IMR-90 (cell line): ENCODE results near the gene B4GALT1. TPM values are rescaled to one million over a fixed set of nuclear protein-coding genes. Genes with fewer than 3 reads are reported as not detected.

ENCODE experiments used
- ATAC-seq: fragments of 200-7000 bp; cut with Tn5 transposase; 2 replicates; pipeline ENCODE4 v1.9.1; 2020; ENCODE audit warnings: low read depth, mild to moderate bottlenecking, moderate library complexity
- BruUV-seq: library from RNA; stranded (reverse); fragments of 400-500 nt; replicated peaks from 2 replicates; lab custom pipeline; 2021; lab: Mats Ljungman, UMichigan
- CTCF ChIA-PET: fragments of 300-600 bp; formaldehyde crosslinking; extraction: SDS; loops from one replicate; lab custom pipeline; 2021; ENCODE audit warnings: antibody characterized with exemption; lab: Yijun Ruan, JAX
- POLR2A ChIA-PET: fragments of 300-600 bp; sonication (Branson Sonifier 250); formaldehyde crosslinking; loops from one replicate; lab custom pipeline; 2022; ENCODE audit warnings: antibody characterized with exemption; ENCODE audit not compliant: unreplicated experiment; lab: Charles Lee
- DNase-seq: peaks from one replicate; pipeline ENCODE4 v3.0.0; 2013
- H2AFZ ChIP-seq: replicated peaks from 2 replicates; pipeline ENCODE3; 2013; ENCODE audit warnings: low read length, mild to moderate bottlenecking; ENCODE audit not compliant: poor library complexity
- H2AK5ac ChIP-seq: 2 replicates; pipeline ENCODE4 v1.6.1; 2013; ENCODE audit warnings: low read depth, low read length, inconsistent platforms
- H2AK9ac ChIP-seq: replicated peaks from 2 replicates; pipeline ENCODE3; 2013; ENCODE audit warnings: mild to moderate bottlenecking, low read depth, low read length, moderate library complexity; ENCODE audit not compliant: poor library complexity
- H2BK120ac ChIP-seq: 2 replicates; pipeline ENCODE4 v1.6.1; 2013; ENCODE audit warnings: low read depth, low read length, inconsistent platforms
- H2BK15ac ChIP-seq: 3 replicates; pipeline ENCODE4 v1.6.1; 2013; ENCODE audit warnings: low read depth, low read length, inconsistent platforms
- H2BK20ac ChIP-seq: 2 replicates; pipeline ENCODE4 v1.6.1; 2013; ENCODE audit warnings: low read depth, mild to moderate bottlenecking, inconsistent platforms, low read length, moderate library complexity
- H2BK5ac ChIP-seq: 2 replicates; pipeline ENCODE4 v1.6.1; 2013; ENCODE audit warnings: mild to moderate bottlenecking, low read depth, low read length, inconsistent platforms; ENCODE audit not compliant: poor library complexity, severe bottlenecking
- H3K14ac ChIP-seq: replicated peaks from 2 replicates; pipeline ENCODE4 v1.6.1; 2013; ENCODE audit warnings: low read depth, low read length, inconsistent platforms
- H3K18ac ChIP-seq: 2 replicates; pipeline ENCODE4 v1.6.1; 2013; ENCODE audit warnings: low read depth, low read length, control low read depth
- H3K23ac ChIP-seq: 2 replicates; pipeline ENCODE4 v1.6.1; 2013; ENCODE audit warnings: low read depth, low read length, inconsistent platforms
- H3K27ac ChIP-seq: 2 replicates; pipeline ENCODE4 v1.5.1; 2013; ENCODE audit warnings: mild to moderate bottlenecking, control low read depth, low read length; ENCODE audit not compliant: insufficient read depth
- H3K27me3 ChIP-seq: 2 replicates; pipeline ENCODE4 v1.6.1; 2013; ENCODE audit warnings: low read length; ENCODE audit not compliant: control insufficient read depth, insufficient read depth
- H3K36me3 ChIP-seq: 2 replicates; pipeline ENCODE4 v1.6.1; 2013; ENCODE audit warnings: low read length, mixed read lengths; ENCODE audit not compliant: control insufficient read depth, insufficient read depth
- H3K4ac ChIP-seq: 2 replicates; pipeline ENCODE4 v1.6.1; 2013; ENCODE audit warnings: low read depth, low read length, inconsistent platforms
- H3K4me1 ChIP-seq: 2 replicates; pipeline ENCODE4 v1.6.1; 2013; ENCODE audit warnings: low read length, mixed read lengths; ENCODE audit not compliant: control insufficient read depth, insufficient read depth
- H3K4me2 ChIP-seq: 2 replicates; pipeline ENCODE4 v1.6.1; 2013; ENCODE audit warnings: low read depth, mild to moderate bottlenecking, control low read depth, low read length, moderate library complexity
- H3K4me3 ChIP-seq: 2 replicates; pipeline ENCODE4 v1.5.1; 2013; ENCODE audit warnings: low read depth, mild to moderate bottlenecking, control low read depth, low read length, moderate library complexity; ENCODE audit not compliant: insufficient read depth
- H3K56ac ChIP-seq: 2 replicates; pipeline ENCODE4 v1.6.1; 2013; ENCODE audit warnings: low read length, inconsistent platforms; ENCODE audit not compliant: insufficient read depth; ENCODE audit errors: extremely low read depth
- H3K79me1 ChIP-seq, 2 experiments: 2 replicates each; pipeline ENCODE4 v1.6.1; 2013; ENCODE audit warnings: low read length in 2 of 2, inconsistent platforms in 1 of 2, low read depth in 1 of 2
- H3K9ac ChIP-seq: 2 replicates; pipeline ENCODE4 v1.6.1; 2013; ENCODE audit warnings: low read depth, low read length, control low read depth
- H3K9me1 ChIP-seq: 2 replicates; pipeline ENCODE4 v1.6.1; 2013; ENCODE audit warnings: low read length, inconsistent platforms; ENCODE audit not compliant: insufficient read depth
- H3K9me3 ChIP-seq: 2 replicates; pipeline ENCODE4 v1.6.1; 2013; ENCODE audit warnings: low read length; ENCODE audit not compliant: control insufficient read depth, insufficient read depth
- H4K20me1 ChIP-seq: 2 replicates; pipeline ENCODE4 v1.6.1; 2013; ENCODE audit warnings: low read length, inconsistent platforms; ENCODE audit not compliant: insufficient read depth
- H4K5ac ChIP-seq: 2 replicates; pipeline ENCODE4 v1.6.1; 2013; ENCODE audit warnings: mild to moderate bottlenecking, low read depth, low read length, control low read depth
- H4K8ac ChIP-seq, 2 experiments: 2 replicates each; pipeline ENCODE4 v1.6.1; 2013; ENCODE audit warnings: low read depth in 2 of 2, low read length in 2 of 2, control low read depth in 1 of 2, inconsistent platforms in 1 of 2
- H4K91ac ChIP-seq: 2 replicates; pipeline ENCODE4 v1.6.1; 2013; ENCODE audit warnings: low read depth, low read length, inconsistent platforms; ENCODE audit not compliant: insufficient read depth
- BHLHE40 ChIP-seq: fragments of 150-350 bp; IDR thresholded peaks from 2 replicates; pipeline ENCODE4 v1.6.1; 2016; ENCODE audit warnings: mild to moderate bottlenecking, low read depth, low read length
- CEBPB ChIP-seq: IDR thresholded peaks from 2 replicates; pipeline ENCODE4 v1.6.1; 2012; ENCODE audit warnings: low read depth, low read length, improper control_type of control experiment
- CHD1 ChIP-seq: IDR thresholded peaks from 2 replicates; pipeline ENCODE4 v1.6.1; 2012; ENCODE audit warnings: low read depth, low read length, improper control_type of control experiment
- CTCF ChIP-seq: conservative IDR thresholded peaks from 2 replicates; pipeline ENCODE4 v1.5.1; 2012; ENCODE audit warnings: mild to moderate bottlenecking, low read depth, low read length, improper control_type of control experiment
- ELK1 ChIP-seq: fragments of 150-350 bp; IDR thresholded peaks from 2 replicates; pipeline ENCODE4 v1.6.1; 2016; ENCODE audit warnings: low read depth, mild to moderate bottlenecking, low read length, moderate library complexity, borderline replicate concordance
- FOS ChIP-seq: fragments of 150-350 bp; IDR thresholded peaks from 2 replicates; pipeline ENCODE4 v1.6.1; 2016; ENCODE audit warnings: low read depth, low read length
- MAFK ChIP-seq: IDR thresholded peaks from 2 replicates; pipeline ENCODE4 v1.6.1; 2012; ENCODE audit warnings: low read depth, low read length, improper control_type of control experiment
- MAZ ChIP-seq: IDR thresholded peaks from 2 replicates; pipeline ENCODE4 v1.6.1; 2012; ENCODE audit warnings: low read depth, mild to moderate bottlenecking, low read length, improper control_type of control experiment, moderate library complexity, borderline replicate concordance
- MXI1 ChIP-seq: IDR thresholded peaks from 2 replicates; pipeline ENCODE4 v1.6.1; 2012; ENCODE audit warnings: low read depth, mild to moderate bottlenecking, low read length, moderate library complexity, borderline replicate concordance
- NFE2L2 ChIP-seq: fragments of 150-350 bp; IDR thresholded peaks from 2 replicates; pipeline ENCODE4 v1.6.1; 2016; ENCODE audit warnings: low read depth, mild to moderate bottlenecking, low read length
- POLR2A ChIP-seq: IDR thresholded peaks from 2 replicates; pipeline ENCODE4 v1.6.1; 2012; ENCODE audit warnings: mild to moderate bottlenecking, low read depth, low read length
- RAD21 ChIP-seq: IDR thresholded peaks from 2 replicates; pipeline ENCODE4 v1.6.1; 2012; ENCODE audit warnings: low read length, improper control_type of control experiment
- RCOR1 ChIP-seq: IDR thresholded peaks from 2 replicates; pipeline ENCODE4 v1.6.1; 2012; ENCODE audit warnings: mild to moderate bottlenecking, low read length, improper control_type of control experiment; ENCODE audit not compliant: insufficient replicate concordance
- RFX5 ChIP-seq: IDR thresholded peaks from 2 replicates; pipeline ENCODE4 v1.8.0; 2012; ENCODE audit warnings: low read depth, mild to moderate bottlenecking, low read length, moderate library complexity
- SMC3 ChIP-seq: fragments of 150-350 bp; IDR thresholded peaks from 2 replicates; pipeline ENCODE4 v1.6.1; 2016; ENCODE audit warnings: low read depth, mild to moderate bottlenecking, antibody characterized with exemption, low read length, moderate library complexity
- USF2 ChIP-seq: fragments of 150-350 bp; IDR thresholded peaks from 2 replicates; pipeline ENCODE4 v1.6.1; 2017; ENCODE audit warnings: mild to moderate bottlenecking, antibody characterized with exemption, low read length, low read depth
- WGBS, 2 experiments: methylation state at CpG; one replicate each; pipeline versions ENCODE4 v1.1.5 to v1.1.7; 2013; ENCODE audit warnings: missing lambda C conversion rate in 2 of 2; ENCODE audit not compliant: insufficient read length in 1 of 2; ENCODE audit errors: extremely low coverage in 2 of 2; 5-methylcytosine and 5-hydroxymethylcytosine counted together
- dilution Hi-C: fragments of 300-500 bp; cut with HindIII; formaldehyde crosslinking; loops from one replicate; pipeline ENCODE4 v1.14.3; 2018; ENCODE audit warnings: low sequenced_read_pairs; ENCODE audit not compliant: unreplicated experiment
- in situ Hi-C: fragments of 300-500 bp; cut with MboI; formaldehyde crosslinking; loops from 3 replicates; pipeline ENCODE4 v1.14.3; 2019; ENCODE audit warnings: low sequenced_read_pairs, inconsistent platforms, mixed read lengths
- intact Hi-C: fragments of 100-400 bp; cut with micrococcal nuclease; formaldehyde crosslinking; loops from 2 replicates; pipeline ENCODE4 v1.10.0; 2022
- polyA plus RNA-seq, 3 experiments: library from polyadenylated mRNA; depleted of rRNA; stranded (reverse); fragments of >200 nt; gene quantifications; 2 replicates each; pipeline ENCODE4 v1.2.3, GENCODE V29; 2012; ENCODE audit warnings: low replicate concordance in 1 of 3
- total RNA-seq: library from RNA; depleted of rRNA; stranded (reverse); fragments of >200 nt; gene quantifications from 2 replicates; pipeline ENCODE4 v1.2.3, GENCODE V29; 2012

Gene B4GALT1
- total and polyA plus RNA-seq, 2 of the 4 experiments (the other 2 are of a cell fraction), result 8.8 to 37.8 TPM

GRCh38 chr9:33175649-33176325 lies 8.7 kb upstream of the B4GALT1 start:
- H4K20me1 ChIP-seq, result no peaks in the 10 kb centered on the region
- no peak overlapping the region for H3K4ac ChIP-seq
- H3K14ac ChIP-seq, result no peak overlapping the region
- no peak overlapping the region for H3K9ac ChIP-seq
- BruUV-seq, result no TSS peak
- no peaks in the 10 kb centered on the region for H3K9me1 ChIP-seq
- no peak overlapping the region for H3K18ac ChIP-seq
- no peak overlapping the region for H4K91ac ChIP-seq
- WGBS, 2 experiments, result no CpG with 5 or more reads among the region's 6 CpGs
- no peak for DNase-seq
- no peak overlapping the region for H2AK9ac ChIP-seq
- H2BK5ac ChIP-seq, result no peak overlapping the region
- ChIA-PET CTCF (interaction anchor here (0.7 to 1.5 kb wide), 2 partner anchors 9 to 27 kb away, joined by 3 to 4 read pairs; no protein-coding TSS in a partner anchor), POLR2A (no interaction called here)
- peaks cover 10% of the 10 kb centered on the region for H3K4me1 ChIP-seq
- H3K36me3 ChIP-seq, result no peaks in the 10 kb centered on the region
- intact Hi-C loops (no loop called here), in situ Hi-C loops (no loop called here), dilution Hi-C loops (no loop called here)
- H2BK15ac ChIP-seq, result no peak overlapping the region
- H3K4me3 ChIP-seq, result no peak overlapping the region
- H2BK120ac ChIP-seq, result no peak overlapping the region
- no peak for ATAC-seq
- TF ChIP-seq FOS (no peak), SMC3 (no peak), NFE2L2 (no peak), RCOR1 (no peak), CHD1 (no peak), CTCF (no peak), POLR2A (no peak), USF2 (no peak), MAFK (no peak), MAZ (no peak), RAD21 (no peak), MXI1 (no peak), ELK1 (no peak), CEBPB (no peak), RFX5 (no peak), BHLHE40 (no peak)
- no peak overlapping the region for H4K5ac ChIP-seq
- H3K27ac ChIP-seq, result no peak overlapping the region
- no peaks in the 10 kb centered on the region for H3K9me3 ChIP-seq
- H3K79me1 ChIP-seq, result no peaks in the 10 kb centered on the region
- no peak overlapping the region for H3K23ac ChIP-seq
- H3K56ac ChIP-seq, result no peak overlapping the region
- H2AK5ac ChIP-seq, result no peak overlapping the region
- H3K4me2 ChIP-seq, result no peak overlapping the region
- H2BK20ac ChIP-seq, result no peak overlapping the region
- H3K27me3 ChIP-seq, result no peaks in the 10 kb centered on the region
- no peak overlapping the region for H2AFZ ChIP-seq
- H4K8ac ChIP-seq, result no peak overlapping the region
